ENCODE measurements around the gene UTF1. TPM values are rescaled to one million over a fixed set of nuclear protein-coding genes. Genes with fewer than 3 reads are reported as not detected.

Gene UTF1
- total RNA-seq, 1 donor from 2014 or later = not detected

- H3K9me3 Mint-ChIP-seq (ENCODE audit: low read depth) = peaks cover 19% of the 10 kb centered on the region
- no peaks in the 10 kb centered on the region for H3K4me1 Mint-ChIP-seq (ENCODE audit: low read depth)
- DNase-seq (ENCODE audit: low spot score) = no peak
- TF ChIP-seq CTCF (IDR thresholded peaks at IDR 0.05) = no peak
- peaks cover 36% of the 10 kb centered on the region for H3K27me3 Mint-ChIP-seq (ENCODE audit: low read depth)
- no peak overlapping the region for H3K27ac Mint-ChIP-seq (ENCODE audit: unreplicated experiment)
- peaks cover 6% of the 10 kb centered on the region for H3K36me3 Mint-ChIP-seq (ENCODE audit: low read depth)
- no peak overlapping the region for H3K4me3 Mint-ChIP-seq (ENCODE audit: unreplicated experiment)
Measured at GRCh38 chr10:133194151-133194550, 35.9 kb upstream of the UTF1 start.

- Mint-ChIP-seq H3K27me3 (ENCODE audit: low read depth) (peaks cover 33% of the 10 kb centered on the region), H3K36me3 (ENCODE audit: low read depth) (peaks cover 6% of the 10 kb centered on the region), H3K4me1 (ENCODE audit: low read depth) (no peaks in the 10 kb centered on the region), H3K27ac (ENCODE audit: unreplicated experiment) (no peak overlapping the region), H3K9me3 (ENCODE audit: low read depth) (peaks cover 19% of the 10 kb centered on the region), H3K4me3 (ENCODE audit: unreplicated experiment) (no peak overlapping the region)
- no peak for TF ChIP-seq CTCF (IDR thresholded peaks at IDR 0.05)
- DNase-seq (ENCODE audit: low spot score) = peak; percentile 84
Measured at GRCh38 chr10:133195096-133195495, 34.9 kb upstream of the UTF1 start.

- peak; percentile 89 for DNase-seq (ENCODE audit: low spot score)
- Mint-ChIP-seq H3K36me3 (ENCODE audit: low read depth) (peaks cover 6% of the 10 kb centered on the region), H3K27me3 (ENCODE audit: low read depth) (peaks cover 31% of the 10 kb centered on the region), H3K4me3 (ENCODE audit: unreplicated experiment) (no peak overlapping the region), H3K27ac (ENCODE audit: unreplicated experiment) (no peak overlapping the region), H3K4me1 (ENCODE audit: low read depth) (no peaks in the 10 kb centered on the region), H3K9me3 (ENCODE audit: low read depth) (peaks cover 19% of the 10 kb centered on the region)
- no peak for TF ChIP-seq CTCF (IDR thresholded peaks at IDR 0.05)
Measured at GRCh38 chr10:133195611-133196010, 34.4 kb upstream of the UTF1 start.

GRCh38 chr10:133196221-133196915 lies 33.6 kb upstream of the UTF1 start:
- no peak for TF ChIP-seq CTCF (IDR thresholded peaks at IDR 0.05)
- DNase-seq (ENCODE audit: low spot score) = peak; percentile 88

GRCh38 chr10:133196936-133197758 lies 32.9 kb upstream of the UTF1 start:
- Mint-ChIP-seq H3K27ac (ENCODE audit: unreplicated experiment) (no peak overlapping the region), H3K27me3 (ENCODE audit: low read depth) (peaks cover 25% of the 10 kb centered on the region), H3K4me1 (ENCODE audit: low read depth) (no peaks in the 10 kb centered on the region), H3K9me3 (ENCODE audit: low read depth) (peaks cover 15% of the 10 kb centered on the region), H3K4me3 (ENCODE audit: unreplicated experiment) (no peak overlapping the region), H3K36me3 (ENCODE audit: low read depth) (peaks cover 2% of the 10 kb centered on the region)
- TF ChIP-seq CTCF (IDR thresholded peaks at IDR 0.05) = no peak
- peak; percentile 81 for DNase-seq (ENCODE audit: low spot score)

More at GRCh38 chr10:133196221-133196915, 33.6 kb upstream of the UTF1 start:
- H3K4me1 Mint-ChIP-seq (ENCODE audit: low read depth) = no peaks in the 10 kb centered on the region
- H3K9me3 Mint-ChIP-seq (ENCODE audit: low read depth) = peaks cover 19% of the 10 kb centered on the region
- no peak overlapping the region for H3K4me3 Mint-ChIP-seq (ENCODE audit: unreplicated experiment)
- peaks cover 6% of the 10 kb centered on the region for H3K36me3 Mint-ChIP-seq (ENCODE audit: low read depth)
- peaks cover 31% of the 10 kb centered on the region for H3K27me3 Mint-ChIP-seq (ENCODE audit: low read depth)
- H3K27ac Mint-ChIP-seq (ENCODE audit: unreplicated experiment) = no peak overlapping the region

Data from chondrocyte (in vitro differentiated cells).